SK-MEL-5 (cell line): Measurements from ENCODE around the gene MLF2. TPM values are rescaled to one million over a fixed set of nuclear protein-coding genes. Genes with fewer than 3 reads are reported as not detected.
A peak's percentile ranks its signal among the peaks of the same experiment; 100 is the strongest.
"Not testable (repeated sequence)": the region's sequence is repeated elsewhere in the genome, so short reads cannot be mapped to it uniquely, and the experiment has no call there.

Experiments
- DNase-seq: peaks from one replicate; pipeline ENCODE4 v3.0.0-alpha.2; 2016; ENCODE audit warnings: low read depth, low spot score
- in situ Hi-C: cut with HindIII; loops from 2 replicates; pipeline ENCODE4 v1.10.0; 2016; ENCODE audit warnings: low sequenced_read_pairs, high pct_unique_total_duplicates, low pct_unique_long_range_greater_than_20kb
- small RNA-seq, 2 experiments: library from RNA; depleted of rRNA; stranded (forward); fragments of <200 nt; gene quantifications; one replicate each; pipeline ENCODE3, GENCODE V24; 2014
- total RNA-seq: library from RNA; depleted of rRNA; stranded (reverse); fragments of >200 nt; shearing (Covaris generic); gene quantifications from 2 replicates; pipeline ENCODE4 v1.2.3, GENCODE V29; 2014; rRNA removed

Gene MLF2
- total RNA-seq, 1 experiment from 2014 or later, result 134 TPM

DNA sequence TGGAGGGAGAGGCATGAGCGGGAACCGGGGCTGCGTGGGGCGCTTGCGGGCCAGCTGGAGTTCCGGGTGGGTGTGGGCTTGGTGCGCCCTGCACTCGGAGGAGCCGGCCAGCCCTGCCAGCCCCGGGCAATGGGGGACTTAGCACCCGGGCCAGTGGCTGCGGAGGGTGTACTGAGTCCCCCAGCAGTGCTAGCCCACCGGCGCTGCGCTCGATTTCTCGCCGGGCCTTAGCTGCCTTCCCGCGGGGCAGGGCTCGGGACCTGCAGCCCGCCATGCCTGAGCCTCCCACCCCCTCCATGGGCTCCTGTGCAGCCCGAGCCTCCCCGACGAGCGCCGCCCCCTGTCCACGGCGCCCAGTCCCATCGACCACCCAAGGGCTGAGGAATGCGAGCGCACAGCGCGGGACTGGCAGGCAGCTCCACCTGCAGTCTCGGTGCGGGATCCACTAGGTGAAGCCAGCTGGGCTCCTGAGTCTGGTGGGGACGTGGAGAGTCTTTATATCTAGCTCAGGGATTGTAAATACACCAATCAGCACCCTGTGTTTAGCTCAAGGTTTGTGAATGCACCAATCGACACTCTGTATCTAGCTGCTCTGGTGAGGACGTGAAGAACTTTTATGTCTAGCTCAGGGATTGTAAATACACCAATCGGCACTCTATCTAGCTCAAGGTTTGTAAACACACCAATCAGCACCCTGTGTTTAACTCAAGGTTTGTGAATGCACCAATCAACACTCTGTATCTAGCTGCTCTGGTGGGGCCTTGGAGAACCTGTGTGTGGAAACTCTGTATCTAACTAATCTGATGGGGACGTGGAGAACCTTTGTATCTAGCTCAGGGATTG, 36.7 kb downstream of the MLF2 start:
- not testable (repeated sequence) for DNase-seq

DNA sequence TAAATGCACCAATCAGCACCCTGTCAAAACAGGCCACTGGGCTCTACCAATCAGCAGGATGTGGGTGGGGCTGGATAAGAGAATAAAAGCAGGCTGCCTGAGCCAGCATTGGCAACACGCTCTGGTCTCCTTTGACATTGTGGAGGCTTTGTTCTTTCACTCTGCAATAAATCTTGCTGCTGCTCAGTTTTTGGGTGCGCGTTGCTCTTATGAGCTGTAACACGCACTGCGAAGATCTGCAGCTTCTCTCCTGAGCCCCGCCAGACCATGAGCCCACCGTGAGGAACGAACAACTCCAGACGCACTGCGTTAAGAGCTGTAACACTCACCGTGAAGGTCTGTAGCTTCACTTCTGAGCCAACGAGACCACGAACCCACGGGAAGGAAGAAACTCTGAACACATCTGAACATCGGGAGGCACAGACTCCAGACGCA, 44.0 kb downstream of the MLF2 start:
- DNase-seq, result no peak
- in situ Hi-C loops, result no loop called here

More for the DNA sequence above, 36.7 kb downstream of the MLF2 start:
- in situ Hi-C loops, result not testable (repeated sequence)

DNA sequence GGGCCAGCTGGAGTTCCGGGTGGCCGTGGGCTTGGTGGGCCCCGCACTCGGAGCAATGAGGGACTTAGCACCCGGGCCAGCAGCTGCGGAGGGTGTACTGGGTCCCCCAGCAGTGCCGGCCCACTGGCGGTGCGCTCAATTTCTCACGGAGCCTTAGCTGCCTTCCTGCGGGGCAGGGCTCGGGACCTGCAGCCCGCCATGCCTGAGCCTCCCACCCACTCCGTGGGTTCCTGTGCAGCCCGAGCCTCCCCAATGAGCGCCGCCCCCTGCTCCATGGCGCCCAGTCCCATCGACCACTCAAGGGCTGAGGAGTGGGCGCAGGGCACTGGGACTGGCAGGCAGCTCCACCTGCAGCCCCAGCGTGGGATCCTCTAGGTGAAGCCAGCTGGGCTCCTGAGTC, 44.6 kb downstream of the MLF2 start:
- DNase-seq, in situ Hi-C loops: not testable (repeated sequence)

DNA sequence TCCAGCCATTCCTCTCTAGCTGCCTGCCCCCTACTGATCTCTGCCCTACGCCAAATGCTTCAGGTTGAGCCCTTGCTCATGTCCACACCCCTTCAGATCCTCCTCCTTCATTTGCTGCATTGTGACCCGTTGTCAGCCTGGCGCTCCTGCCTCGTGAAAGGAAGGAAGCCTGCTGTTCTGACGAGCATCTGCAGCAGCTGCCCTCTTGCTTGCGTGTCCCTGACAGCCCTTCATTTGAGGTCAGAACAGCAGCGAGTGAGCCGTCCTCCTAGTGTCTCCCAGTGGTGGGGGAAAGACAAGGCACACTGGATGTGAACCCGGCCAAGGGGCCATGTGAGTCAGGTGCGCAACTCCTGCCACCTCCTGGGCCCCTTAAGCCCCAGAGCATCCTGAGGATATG, 49.3 kb downstream of the MLF2 start:
- peak; percentile 70 for DNase-seq
- in situ Hi-C loops, result no loop called here

DNA sequence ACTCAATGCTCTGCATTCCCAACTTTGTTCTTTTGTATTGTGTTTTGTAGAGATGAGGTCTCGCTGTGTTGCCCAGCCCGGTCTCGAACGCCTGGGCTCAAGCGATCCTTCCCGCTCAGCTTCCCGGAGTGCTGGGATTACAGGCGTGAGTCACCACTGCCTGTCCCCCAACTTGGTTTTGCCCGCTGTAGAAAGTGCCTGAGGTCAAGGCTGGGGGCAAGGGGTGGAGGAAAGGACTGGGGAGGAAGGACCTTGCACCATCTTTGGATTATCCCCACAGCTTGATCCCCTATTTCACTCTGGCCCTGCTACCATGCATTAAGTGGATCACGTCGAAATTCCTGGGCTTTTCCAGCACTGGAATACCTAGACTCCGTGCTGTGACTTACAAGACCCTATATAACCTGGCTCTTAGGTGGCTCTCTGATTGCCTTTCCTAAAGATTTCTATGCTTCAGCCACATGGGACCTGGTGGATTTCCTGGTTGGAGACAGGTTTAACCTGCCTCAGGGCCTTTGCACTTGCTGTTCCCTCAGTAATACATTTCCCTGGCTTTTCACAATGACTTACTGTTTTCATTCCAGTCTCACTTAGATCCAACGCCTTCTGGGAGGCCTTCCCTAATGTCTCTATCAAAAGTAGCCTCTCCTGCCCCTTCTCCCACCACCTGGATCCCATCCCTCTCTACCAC, 51.7 kb downstream of the MLF2 start:
- no peak for DNase-seq
- in situ Hi-C loops, result no loop called here

DNA sequence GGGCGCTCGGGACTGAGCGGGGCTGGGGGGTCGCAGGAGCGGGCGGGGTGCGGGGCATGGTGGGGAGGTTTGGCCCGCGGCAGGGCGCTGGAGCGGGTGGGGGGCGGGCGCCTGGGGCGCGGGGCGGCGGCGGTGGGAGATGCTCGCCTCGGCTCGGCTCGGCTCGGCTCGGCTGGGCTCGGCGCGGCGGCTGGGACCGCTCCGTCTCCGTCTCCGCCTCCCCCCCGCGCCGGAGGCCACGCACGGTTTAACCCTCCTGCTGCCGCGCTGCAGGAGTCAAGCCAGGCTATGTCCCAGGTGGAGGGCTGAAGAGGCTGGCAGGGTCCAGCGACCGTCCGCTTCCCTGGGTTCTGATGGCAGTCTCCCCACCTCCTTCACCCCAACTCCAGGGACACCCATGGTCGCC, 52.3 kb downstream of the MLF2 start, which contains the start of gene PIANP:
PIANP (minus strand) TSS at position 170 of the 406 bp plus-strand sequence. CDS start 2,754 bp downstream, outside the sequence.
- DNase-seq, result no peak
- in situ Hi-C loops, result no loop called here

DNA sequence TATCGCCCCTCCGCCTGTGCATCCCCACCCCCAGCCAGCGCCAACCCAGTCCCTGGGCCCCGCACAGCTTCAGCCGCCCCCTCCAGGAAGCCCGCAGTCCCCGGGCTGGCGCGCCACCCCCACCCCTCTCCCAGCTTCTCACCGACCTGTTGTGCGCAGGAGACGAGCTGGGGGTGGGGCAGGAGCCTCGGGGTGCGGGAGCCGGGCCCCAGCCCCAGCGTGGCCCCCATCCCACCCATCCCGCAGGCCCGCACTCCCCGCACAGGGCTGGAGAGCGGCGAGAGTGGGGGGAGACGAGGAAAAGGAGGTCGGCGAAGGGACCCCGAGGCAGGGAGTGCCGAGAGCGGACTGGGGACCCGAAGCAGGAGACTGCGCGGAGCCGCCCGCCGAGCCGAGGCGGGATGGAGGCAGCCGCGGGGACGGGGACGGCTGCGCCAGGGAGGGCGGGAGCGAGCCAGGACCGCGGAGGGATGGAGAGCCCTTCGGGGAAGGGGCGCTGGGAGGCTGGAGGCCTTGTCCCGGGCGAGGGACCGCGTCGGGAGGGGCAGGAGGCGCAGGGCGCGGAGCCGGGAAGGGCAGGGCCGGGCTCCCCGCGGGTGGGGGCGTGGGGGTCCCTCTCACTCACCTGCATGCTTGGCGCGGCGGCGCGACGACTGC, 52.8 kb downstream of the MLF2 start:
- no peak for DNase-seq
- in situ Hi-C loops, result no loop called here

DNA sequence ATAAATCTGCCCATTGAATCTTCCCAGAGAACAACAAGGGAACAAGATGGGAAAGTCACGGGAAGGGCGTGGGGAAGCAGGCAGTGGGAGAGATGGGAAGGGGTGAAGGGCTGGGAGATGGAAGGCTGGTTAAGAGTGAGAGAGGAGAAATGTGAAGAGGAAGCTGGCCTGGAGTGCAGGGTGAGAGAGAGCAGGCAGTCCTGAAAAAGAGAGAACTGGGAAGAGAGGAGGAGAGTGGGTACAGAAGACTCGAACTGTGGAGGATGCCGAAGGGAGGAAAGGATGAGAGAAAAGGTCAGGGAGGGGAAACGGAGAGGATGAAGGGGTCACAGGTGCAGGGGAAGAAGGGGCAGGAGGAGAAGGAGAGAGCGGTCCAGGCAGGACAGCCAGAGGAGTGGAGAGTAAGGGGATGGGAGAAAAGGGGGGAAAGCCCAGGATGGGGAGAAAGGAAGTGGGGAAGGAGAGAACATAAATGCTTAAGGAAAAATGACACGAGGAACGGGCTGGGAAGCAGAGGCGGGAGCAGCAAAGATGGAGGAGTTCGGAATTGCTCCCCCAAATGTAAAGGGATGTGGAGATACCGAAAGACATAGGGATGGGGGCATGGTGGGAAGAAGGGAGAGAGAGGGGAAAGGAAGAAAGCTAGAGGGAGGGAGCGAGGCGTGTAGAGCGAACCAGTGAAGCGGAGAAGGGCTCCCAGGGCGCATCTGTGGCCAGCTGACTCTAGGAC, 53.5 kb downstream of the MLF2 start:
- in situ Hi-C loops, result no loop called here
- no peak for DNase-seq

DNA sequence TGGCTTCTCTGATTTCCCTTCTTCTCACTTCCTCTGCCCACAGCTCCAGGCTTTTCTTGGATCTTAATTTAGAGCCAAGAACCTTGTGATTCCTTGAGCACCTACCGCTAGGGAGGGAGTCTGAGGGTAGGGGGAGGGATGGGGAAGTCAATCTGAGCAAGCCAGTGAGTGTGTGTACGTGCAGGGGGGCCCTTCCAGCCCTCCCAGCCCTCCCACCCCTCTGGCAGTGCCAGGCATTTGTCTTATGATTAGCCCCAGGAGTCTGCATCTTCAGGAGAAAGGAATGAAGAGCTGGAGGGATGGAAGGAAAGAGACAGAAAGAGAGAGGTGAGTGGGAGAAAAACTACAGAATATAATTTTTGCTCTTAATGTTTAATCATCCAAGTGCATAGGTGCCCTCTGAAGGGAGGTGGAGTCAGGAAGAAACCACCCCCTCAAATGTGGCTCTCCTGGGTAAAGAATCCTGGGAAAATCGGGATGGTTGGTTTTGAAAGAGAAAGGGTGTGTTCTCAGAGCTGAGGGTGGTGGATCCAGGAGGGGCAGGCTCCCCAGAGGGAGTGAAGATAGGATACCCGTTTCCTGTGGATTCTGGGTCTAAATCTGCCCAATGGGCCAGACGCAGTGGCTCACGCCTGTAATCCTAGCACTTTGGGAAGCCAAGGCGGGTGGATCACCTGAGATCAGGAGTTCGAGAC, 54.4 kb downstream of the MLF2 start:
- in situ Hi-C loops, result no loop called here
- DNase-seq, result no peak

Small RNAs within 50 kb of the gene (small RNA-seq; reads per million reads assigned to genes)
- gene RNU6-781P, result 0 reads per million in 2 experiments

Other genes starting within 250 kb of the MLF2 start
- 9,488 and 9,829 TPM in 2 replicates for gene GAPDH, start 218.6 kb downstream of the MLF2 start, total RNA-seq
- gene IFFO1, start 197.1 kb downstream of the MLF2 start, total RNA-seq, result 6.2 and 7.5 TPM in 2 replicates
- gene NOP2, start 184.8 kb downstream of the MLF2 start, total RNA-seq, result 63.6 and 77.1 TPM in 2 replicates
- 154 TPM in 2 replicates for gene CHD4, start 145.8 kb downstream of the MLF2 start, total RNA-seq
- 0.11 TPM in 1 of 2 replicates, not detected in the other for gene LPAR5, start 117.2 kb downstream of the MLF2 start, total RNA-seq
- 0.21 and 0.37 TPM in 2 replicates for gene ACRBP, start 105.7 kb downstream of the MLF2 start, total RNA-seq
- 23.6 and 24.4 TPM in 2 replicates for gene ING4, start 90.0 kb downstream of the MLF2 start, total RNA-seq
- 20.9 and 24.4 TPM in 2 replicates for gene ZNF384, start 63.8 kb downstream of the MLF2 start, total RNA-seq
- gene PIANP, start 52.3 kb downstream of the MLF2 start, total RNA-seq, result not detected in 2 replicates
- 122 and 133 TPM in 2 replicates for gene COPS7A, start 29.1 kb downstream of the MLF2 start, total RNA-seq
- gene PTMS, start 13.2 kb upstream of the MLF2 start, total RNA-seq, result 88.9 and 92.6 TPM in 2 replicates
- 0.13 TPM in 1 of 2 replicates, not detected in the other for gene LAG3, start 19.4 kb upstream of the MLF2 start, total RNA-seq
- 0.05 TPM in 1 of 2 replicates, not detected in the other for gene CD4, start 36.4 kb upstream of the MLF2 start, total RNA-seq
- gene GPR162, start 68.7 kb upstream of the MLF2 start, total RNA-seq, result 0.08 and 1.5 TPM in 2 replicates
- gene P3H3, start 75.3 kb upstream of the MLF2 start, total RNA-seq, result 10.3 and 10.8 TPM in 2 replicates
- 0.08 TPM in 1 of 2 replicates, not detected in the other for gene GNB3, start 87.8 kb upstream of the MLF2 start, total RNA-seq
- 47.1 and 52.3 TPM in 2 replicates for gene CDCA3, start 98.1 kb upstream of the MLF2 start, total RNA-seq
- 87.9 and 92.6 TPM in 2 replicates for gene USP5, start 99.0 kb upstream of the MLF2 start, total RNA-seq
- gene TPI1, start 114.4 kb upstream of the MLF2 start, total RNA-seq, result 1,835 and 2,004 TPM in 2 replicates
- 6.4 and 8.3 TPM in 2 replicates for gene SPSB2, start 120.2 kb upstream of the MLF2 start, total RNA-seq
- 10.0 and 10.7 TPM in 2 replicates for gene LRRC23, start 151.7 kb upstream of the MLF2 start, total RNA-seq
- gene ENO2, start 161.4 kb upstream of the MLF2 start, total RNA-seq, result 14.5 and 16.5 TPM in 2 replicates
- gene ATN1, start 174.8 kb upstream of the MLF2 start, total RNA-seq, result 3.1 and 5.0 TPM in 2 replicates
- not detected in 2 replicates for gene RNU7-1, start 190.7 kb upstream of the MLF2 start, total RNA-seq
- 118 and 135 TPM in 2 replicates for gene C12orf57, start 190.9 kb upstream of the MLF2 start, total RNA-seq
- gene PTPN6, start 198.2 kb upstream of the MLF2 start, total RNA-seq, result not detected in 2 replicates
- gene PHB2, start 217.5 kb upstream of the MLF2 start, total RNA-seq, result 410 and 413 TPM in 2 replicates
- gene EMG1, start 217.8 kb upstream of the MLF2 start, total RNA-seq, result 62.9 and 70.8 TPM in 2 replicates